Esophagus squamous epithelium (tissue), 4 donors: Measurements from ENCODE around the gene ITPKB.

Experiments
- CTCF ChIP-seq, 6 experiments: fragments of 450-650 bp in 4 of 6; fragments of 200-600 bp in 2 of 6; sonication (generic) in 2 of 6; IDR thresholded peaks; one replicate each; pipeline ENCODE4 v1.5.1; 2016 to 2019; ENCODE audit warnings: antibody characterized with exemption in 6 of 6, mild to moderate bottlenecking in 4 of 6, moderate library complexity in 4 of 6
- POLR2A ChIP-seq, 4 donors: fragments of 450-650 bp; IDR thresholded peaks; one replicate each; pipeline ENCODE4 v1.6.1; 2017; ENCODE audit warnings: antibody characterized with exemption in 4 of 4, mild to moderate bottlenecking in 4 of 4, moderate library complexity in 3 of 4

- TF ChIP-seq CTCF (IDR thresholded peaks at IDR 0.05): no peak
- TF ChIP-seq POLR2A (IDR thresholded peaks at IDR 0.05): no peak
Observed at GRCh38 chr1:226630592-226630991, 108.5 kb downstream of the ITPKB start.
